HG03521 (cell line): ENCODE results near the gene MALSU1.
"Not testable (repeated sequence)": the region's sequence is repeated elsewhere in the genome, so short reads cannot be mapped to it uniquely, and the experiment has no call there.

ENCODE experiments used
- ATAC-seq: cut with Tn5 transposase; IDR thresholded peaks from one replicate; pipeline ENCODE4 v1.9.1; 2021; ENCODE audit warnings: mild to moderate bottlenecking, moderate library complexity; ENCODE audit not compliant: unreplicated experiment

Gene MALSU1

GRCh38 chr7:23285657-23286646, 13.2 kb upstream of the MALSU1 start:
- no peak for ATAC-seq

GRCh38 chr7:23287612-23288011, 11.5 kb upstream of the MALSU1 start:
- ATAC-seq = no peak

DNA sequence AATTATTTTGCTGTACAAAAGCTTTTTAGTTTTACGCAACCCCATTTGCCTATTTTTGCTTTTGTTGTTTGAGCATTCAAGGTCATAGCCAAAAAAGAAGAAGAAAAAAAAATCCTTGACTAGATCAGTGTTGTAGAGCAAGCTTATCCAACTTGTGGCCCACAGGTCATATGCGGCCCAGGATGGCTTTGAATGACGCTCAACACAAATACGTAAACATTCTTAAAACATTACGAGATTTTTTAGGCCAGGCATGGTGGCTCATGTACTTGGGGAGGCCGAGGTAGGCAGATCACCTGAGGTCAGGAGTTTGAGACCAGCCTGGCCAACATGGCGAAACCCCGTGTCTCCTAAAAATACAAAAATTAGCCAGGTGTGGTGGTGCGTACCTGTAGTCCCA, 8.1 kb upstream of the MALSU1 start:
- ATAC-seq = no peak

- no peak for ATAC-seq
Measured at GRCh38 chr7:23291957-23292560, 7.1 kb upstream of the MALSU1 start.

DNA sequence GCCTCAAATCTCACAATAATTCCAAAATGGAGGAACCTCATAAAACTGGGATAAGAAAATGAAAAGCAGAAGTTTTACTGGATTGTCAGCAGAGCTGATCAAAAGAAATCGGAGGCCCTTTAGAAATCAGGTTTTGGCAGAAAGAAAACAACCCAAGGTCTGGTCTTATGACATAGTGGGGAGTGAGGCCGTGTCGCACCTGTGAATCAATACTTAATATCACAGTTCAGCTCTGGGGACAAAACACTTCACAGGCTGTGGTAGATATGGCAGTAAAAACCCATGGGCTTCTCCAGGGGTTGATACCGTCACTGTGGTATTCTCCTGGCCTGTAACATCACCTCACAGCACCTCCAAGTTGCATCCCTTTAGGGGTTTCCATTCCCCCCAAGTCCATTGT, 6.5 kb upstream of the MALSU1 start:
- ATAC-seq = no peak

DNA sequence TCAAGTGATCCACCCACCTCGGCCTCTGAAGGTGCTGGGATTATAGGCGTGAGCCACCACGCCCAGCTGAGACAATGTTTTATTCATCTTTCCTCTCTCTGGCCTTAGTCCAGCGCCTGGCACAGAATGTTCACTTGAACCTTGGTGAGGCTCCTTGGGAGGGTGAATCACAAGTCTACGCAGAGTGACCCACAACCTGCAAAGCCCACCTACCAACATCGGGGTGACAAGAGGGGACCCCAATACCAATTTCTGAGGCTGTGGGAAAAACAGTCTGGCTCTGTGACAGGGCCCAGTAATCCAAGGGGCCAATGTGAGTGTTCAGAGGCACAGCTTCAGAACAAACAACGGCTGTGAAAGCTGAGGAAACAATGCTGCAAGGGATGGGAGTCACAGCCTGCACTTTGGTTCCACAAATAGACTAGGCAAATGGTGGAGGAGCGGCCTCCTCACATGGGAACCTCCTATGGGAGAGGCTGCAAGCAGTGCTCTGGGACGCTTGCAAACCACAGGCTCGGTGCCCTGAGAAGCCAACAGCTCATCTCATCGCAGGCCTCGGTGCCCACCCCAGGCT, 5.6 kb upstream of the MALSU1 start:
- no peak for ATAC-seq

- no peak for ATAC-seq
Measured at GRCh38 chr7:23294549-23295400, 4.4 kb upstream of the MALSU1 start.

- no peak for ATAC-seq
Measured at GRCh38 chr7:23295401-23295697, 3.8 kb upstream of the MALSU1 start.

GRCh38 chr7:23298141-23298881, 828 bp upstream of the MALSU1 start:
- no peak for ATAC-seq

DNA sequence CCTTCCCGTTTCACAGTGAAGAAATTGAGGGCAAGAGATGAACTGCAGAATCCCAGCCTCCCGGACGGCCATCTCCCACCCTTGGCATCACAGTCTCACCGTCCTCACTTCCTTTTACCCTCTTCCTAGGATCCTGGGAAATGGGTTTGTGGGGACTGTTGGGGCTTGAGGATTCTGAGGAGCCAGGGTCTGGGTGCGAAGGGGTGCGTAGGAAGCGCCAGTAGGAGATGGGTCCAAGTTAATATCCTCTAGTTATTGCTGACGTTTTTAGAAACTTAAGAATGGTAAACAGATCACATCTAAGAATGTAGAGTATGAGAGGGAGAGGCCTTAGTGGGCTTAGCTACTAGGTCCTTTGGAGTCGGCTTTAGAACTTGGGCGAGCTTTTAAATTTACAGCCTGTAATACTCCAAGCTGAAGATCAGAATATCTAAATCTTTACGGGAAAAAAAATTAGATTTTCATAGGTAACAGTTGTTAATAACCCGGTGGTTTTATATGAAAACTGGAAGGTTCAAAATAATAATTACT, 696 bp downstream of the MALSU1 start:
- no peak for ATAC-seq

DNA sequence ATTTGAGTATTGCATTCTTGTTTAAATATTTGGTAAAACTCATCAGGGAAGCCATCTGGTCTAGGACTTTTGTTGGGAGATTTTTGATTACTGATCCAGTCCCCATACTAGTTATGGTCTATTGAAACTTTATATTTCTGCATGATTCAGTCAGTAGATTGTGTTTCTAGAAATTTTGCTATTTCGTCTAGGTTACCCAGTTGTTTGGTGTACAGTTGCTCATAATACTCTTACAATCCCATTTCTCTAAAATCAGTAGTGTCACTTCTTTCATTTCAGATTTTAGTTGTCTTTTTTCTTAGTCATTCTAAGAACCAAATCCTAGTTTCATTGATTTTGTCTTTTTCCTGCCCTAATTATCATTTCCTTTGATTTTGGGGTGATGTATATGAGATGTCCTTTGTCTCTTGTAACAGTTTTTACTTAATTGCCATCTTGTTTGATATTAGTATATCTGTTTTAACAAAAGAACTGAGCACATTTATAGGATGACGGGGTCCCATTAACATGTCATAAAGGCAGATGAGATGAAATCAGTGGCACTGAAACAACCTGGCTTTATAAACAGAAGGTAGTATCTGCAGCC, 7.9 kb downstream of the MALSU1 start:
- no peak for ATAC-seq

- no peak for ATAC-seq
Measured at GRCh38 chr7:23308754-23309153, 9.6 kb downstream of the MALSU1 start.

DNA sequence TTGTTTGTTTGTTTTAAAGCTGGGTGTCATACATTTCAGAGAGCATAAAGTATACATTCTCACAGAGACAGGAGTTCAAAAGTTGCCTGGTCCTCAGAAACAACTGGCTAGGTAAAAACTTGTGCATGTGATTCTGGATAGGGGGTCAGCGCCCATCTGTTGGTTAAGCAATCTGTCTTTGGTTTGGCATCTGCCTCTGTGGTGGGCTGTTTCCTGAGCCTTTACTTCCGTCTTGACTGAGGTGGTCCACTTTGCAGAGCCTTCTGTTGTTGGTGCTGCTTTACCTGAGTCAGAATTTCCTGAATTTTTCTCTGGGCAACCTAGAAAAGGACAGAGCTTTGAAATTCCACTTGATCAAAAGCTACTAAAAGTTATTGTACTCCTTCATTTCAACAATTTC, 13.0 kb downstream of the MALSU1 start:
- not testable (repeated sequence) for ATAC-seq

DNA sequence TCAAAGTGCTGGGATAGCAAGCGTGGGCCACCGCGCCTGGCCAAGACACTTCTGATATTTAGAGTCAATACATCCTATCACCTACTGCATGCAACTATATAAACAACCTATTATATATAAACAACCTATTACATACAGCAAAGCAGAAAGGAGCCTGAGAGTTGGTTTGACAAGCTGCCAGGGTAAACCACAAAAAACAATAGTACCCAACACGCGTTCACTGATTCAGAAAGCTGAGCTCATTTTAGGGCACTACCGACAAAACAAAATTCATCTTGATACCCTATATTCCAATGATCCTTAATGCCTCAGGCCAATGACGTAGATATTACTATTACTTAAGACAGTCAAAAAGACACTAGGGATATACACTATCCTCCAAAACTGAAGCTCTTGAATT, 16.2 kb downstream of the MALSU1 start:
- ATAC-seq = no peak

DNA sequence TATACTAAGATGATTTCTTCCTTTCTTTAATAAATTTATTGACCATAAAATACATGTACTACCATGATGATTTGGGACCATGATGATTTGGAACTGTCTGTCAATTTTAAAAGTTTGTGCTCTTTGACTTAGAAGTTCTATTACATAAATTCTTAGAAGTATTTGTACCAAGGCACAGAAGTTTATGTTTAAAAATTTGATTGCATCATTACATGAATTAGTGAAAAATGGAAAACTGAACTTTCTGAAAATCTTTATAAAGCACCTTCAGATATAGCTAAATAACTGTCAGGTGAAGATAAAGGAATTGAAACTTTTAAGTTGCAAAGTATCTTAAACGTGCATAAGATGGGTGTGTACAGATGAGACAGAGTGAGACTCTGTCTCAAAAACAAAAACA, 32.0 kb downstream of the MALSU1 start:
- no peak for ATAC-seq

- no peak for ATAC-seq
Measured at GRCh38 chr7:23332193-23332592, 33.1 kb downstream of the MALSU1 start.

- no peak for ATAC-seq
Measured at GRCh38 chr7:23332910-23333612, 33.9 kb downstream of the MALSU1 start.

DNA sequence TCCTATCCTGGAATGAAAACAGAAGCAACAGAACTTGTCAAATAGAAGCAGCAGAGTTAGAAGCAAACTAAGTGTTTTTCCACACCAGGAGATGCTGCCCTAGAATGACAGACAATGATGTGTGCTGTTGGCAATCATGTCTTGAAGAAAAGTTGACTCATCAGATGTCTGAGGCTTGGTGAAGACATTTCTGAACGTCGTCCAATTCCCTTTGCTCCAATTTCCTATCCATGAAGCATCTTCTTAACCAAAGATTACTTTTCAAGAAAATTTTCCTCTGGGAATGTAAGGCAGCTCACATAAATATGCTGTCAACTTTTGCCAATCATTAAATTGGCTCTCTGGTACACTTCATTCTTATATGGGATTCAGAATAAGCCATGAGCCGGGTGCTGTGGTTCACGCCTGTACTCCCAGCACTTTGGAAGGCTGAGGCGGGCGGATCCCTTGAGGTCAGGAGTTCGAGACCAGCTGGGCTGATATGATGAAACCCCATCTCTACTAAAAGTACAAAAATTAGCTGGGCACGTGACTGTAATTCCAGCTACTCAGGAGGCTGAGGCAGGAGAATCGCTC, 34.6 kb downstream of the MALSU1 start:
- ATAC-seq = no peak

GRCh38 chr7:23334482-23335056, 35.4 kb downstream of the MALSU1 start:
- no peak for ATAC-seq
